HepG2 (cell line): ENCODE data around the gene CPM. TPM values are rescaled to one million over a fixed set of nuclear protein-coding genes. Genes with fewer than 3 reads are reported as not detected.

Experiments
- ATAC-seq: fragments of 200-7000 bp; cut with Tn5 transposase; 3 replicates; pipeline ENCODE4 v1.9.1; 2020; ENCODE audit warnings: mild to moderate bottlenecking, moderate library complexity
- BruUV-seq: library from RNA; stranded (reverse); fragments of 400-500 nt; replicated peaks from 2 replicates; lab custom pipeline; 2021; lab: Mats Ljungman, UMichigan
- CTCF ChIA-PET: fragments of 300-600 bp; formaldehyde crosslinking; extraction: SDS; loops from one replicate; lab custom pipeline; 2021; ENCODE audit warnings: low total read pairs, inconsistent platforms, low intra/inter-chr PET ratio; lab: Yijun Ruan, JAX
- POLR2A ChIA-PET: fragments of 350-600 bp; sonication (Branson Sonifier 250); formaldehyde crosslinking; loops from one replicate; lab custom pipeline; 2020; ENCODE audit warnings: antibody characterized with exemption, inconsistent platforms; lab: Yijun Ruan, JAX
- DNase-seq: peaks from one replicate; pipeline ENCODE4 v3.0.0-alpha.2; 2015; ENCODE audit warnings: low spot score
- FAIRE-seq: peaks from 3 replicates; lab custom pipeline; 2011; peaks lifted over from hg19 to GRCh38; lab: Jason Lieb, UNC
- H2AFZ ChIP-seq: one replicate; pipeline ENCODE4 v1.6.1; 2011; ENCODE audit warnings: low read length, inconsistent platforms
- H3K27ac ChIP-seq: fragments of 300-600 bp; 3 replicates; pipeline ENCODE4 v1.8.0; 2011; ENCODE audit warnings: mixed run types, mild to moderate bottlenecking, mixed read lengths, low read length, inconsistent platforms; ENCODE audit not compliant: insufficient read depth; ENCODE audit errors: extremely low read length
- H3K27me3 ChIP-seq, 2 experiments: fragments of 200-600 bp in 1 of 2; 2 replicates in 1 of 2; 3 replicates in 1 of 2; pipeline versions ENCODE4 v1.6.0 to v1.8.0; 2011; ENCODE audit warnings: low read length in 2 of 2, mild to moderate bottlenecking in 2 of 2, moderate library complexity in 2 of 2, inconsistent platforms in 1 of 2; ENCODE audit not compliant: insufficient read depth in 2 of 2, control insufficient read depth in 1 of 2
- H3K36me3 ChIP-seq, 2 experiments: fragments of 200-600 bp in 1 of 2; replicated peaks in 1 of 2; 2 replicates in 1 of 2; 3 replicates in 1 of 2; pipeline versions ENCODE4 v1.5.1 to v1.8.0; 2011; ENCODE audit warnings: low read length in 2 of 2, inconsistent platforms in 1 of 2; ENCODE audit not compliant: insufficient read depth in 2 of 2, control insufficient read depth in 1 of 2
- H3K4me1 ChIP-seq: 2 replicates; pipeline ENCODE4 v1.5.1; 2012; ENCODE audit warnings: low read length, inconsistent platforms; ENCODE audit not compliant: insufficient read depth
- H3K4me2 ChIP-seq: 2 replicates; pipeline ENCODE4 v1.6.0; 2011; ENCODE audit warnings: low read depth, low read length, inconsistent platforms
- H3K4me3 ChIP-seq, 3 experiments: fragments of 200-600 bp in 1 of 3; sonication (generic), shearing (Covaris generic) in 1 of 3; replicated peaks in 1 of 3; 2 replicates each; pipeline ENCODE4 v1.5.1; 2011 to 2016; ENCODE audit warnings: low read length in 3 of 3, inconsistent platforms in 2 of 3, low read depth in 2 of 3, mild to moderate bottlenecking in 2 of 3, control low read depth in 1 of 3, mixed read lengths in 1 of 3; ENCODE audit not compliant: insufficient read depth in 1 of 3
- H3K79me2 ChIP-seq: one replicate; pipeline ENCODE4 v1.6.1; 2011; ENCODE audit warnings: low read length, inconsistent platforms; ENCODE audit not compliant: insufficient read depth
- H3K9ac ChIP-seq: 2 replicates; pipeline ENCODE4 v1.6.0; 2011; ENCODE audit warnings: mild to moderate bottlenecking, low read depth, low read length, inconsistent platforms; ENCODE audit not compliant: insufficient read depth
- H3K9me3 ChIP-seq: 2 replicates; pipeline ENCODE4 v1.5.1; 2012; ENCODE audit warnings: mild to moderate bottlenecking, low read length
- H4K20me1 ChIP-seq: 2 replicates; pipeline ENCODE4 v1.6.0; 2011; ENCODE audit warnings: inconsistent platforms, mild to moderate bottlenecking, low read length, moderate library complexity; ENCODE audit not compliant: insufficient read depth
- ZNF124 ChIP-seq: sonication (generic); formaldehyde crosslinking; IDR thresholded peaks from 2 replicates; pipeline ENCODE4 v1.4.0; 2020; ENCODE audit warnings: missing genetic modification reagents
- WGBS: methylation state at CpG from one replicate; pipeline ENCODE4 v1.1.6; 2017; ENCODE audit warnings: low lambda C conversion rate; 5-methylcytosine and 5-hydroxymethylcytosine counted together
- in situ Hi-C: cut with HindIII; loops from 2 replicates; pipeline ENCODE4 v1.10.0; 2017; ENCODE audit warnings: low pct_unique_long_range_greater_than_20kb; ENCODE audit not compliant: extremely low pct_ligation_motif_present
- intact Hi-C: fragments of 100-400 bp; cut with micrococcal nuclease; formaldehyde crosslinking; loops from one replicate; pipeline ENCODE4 v1.10.0; 2022; ENCODE audit not compliant: unreplicated experiment
- polyA plus RNA-seq, 8 experiments: library from polyadenylated mRNA; depleted of rRNA in 3 of 8; stranded (reverse) in 7 of 8; unstranded in 1 of 8; fragments of >200 nt; fragmentation: Illumina TruSeq in 4 of 8; extraction: Trizol in 4 of 8; gene quantifications; 2 replicates each; pipeline versions ENCODE4 v1.2.1 to v1.2.3, GENCODE V29; 2011 to 2016; ENCODE audit warnings: low read depth in 4 of 8, missing spikeins in 1 of 8, mixed read lengths in 1 of 8; ENCODE audit not compliant: insufficient read depth in 1 of 8
- total RNA-seq, 5 experiments: library from RNA; depleted of rRNA; stranded (reverse); fragments of >200 nt; fragmentation: Illumina TruSeq; extraction: Trizol; gene quantifications; 2 replicates each; pipeline ENCODE4 v1.2.3, GENCODE V29; 2016; ENCODE audit warnings: low read depth in 1 of 5
- TF ChIP-seq, protein P1 (sequence below): sonication (generic); formaldehyde crosslinking; IDR thresholded peaks from 2 replicates; pipeline ENCODE4 v1.5.0; 2020; ENCODE audit warnings: mild to moderate bottlenecking, missing genetic modification reagents, borderline replicate concordance

The CPM gene
- total and polyA plus RNA-seq, 2 of the 13 experiments (the other 11 are each of a cell fraction or from before 2014, with no cell fraction given): not detected

DNA sequence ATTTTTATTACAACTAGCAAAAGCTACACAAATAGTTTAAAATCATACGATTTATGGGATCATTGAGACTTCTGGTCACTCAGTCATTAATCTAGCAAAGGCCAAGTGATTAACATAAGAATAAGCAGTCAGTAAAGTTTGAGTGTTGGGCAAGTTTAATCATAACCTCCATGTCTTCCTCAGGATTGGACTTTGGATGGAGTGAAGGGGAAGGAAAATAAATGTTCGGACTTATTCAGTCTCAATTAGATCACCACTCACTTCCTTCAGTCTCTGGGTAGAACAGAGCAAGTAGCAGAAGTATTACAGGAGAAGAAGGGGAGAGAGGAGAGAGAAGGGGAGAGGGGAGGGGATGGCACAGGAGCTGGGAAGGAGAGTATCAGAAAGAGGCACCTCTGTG lies 31.4 kb downstream of the CPM start:
- Histone ChIP-seq H3K9ac (no peak overlapping the region), H3K36me3 (no peaks in the 10 kb centered on the region), H4K20me1 (no peaks in the 10 kb centered on the region), H3K27ac (no peak overlapping the region), H3K4me2 (no peak overlapping the region), H3K9me3 (no peaks in the 10 kb centered on the region), H3K79me2 (no peaks in the 10 kb centered on the region), H3K4me3 (no peak overlapping the region), H3K27me3 (no peaks in the 10 kb centered on the region), H3K4me1 (peaks cover 40% of the 10 kb centered on the region), H2AFZ (no peak overlapping the region)
- in situ Hi-C loops (no loop called here), intact Hi-C loops (no loop called here)
- DNase-seq: no peak
- FAIRE-seq: no peak
- ATAC-seq: no peak
- TF ChIP-seq ZNF124 (CRISPR knock-in tag): no peak
- ChIA-PET CTCF (no interaction called here), POLR2A (no interaction called here)
- no TSS peak for BruUV-seq
- 33% methylated on average over 2 of the region's 2 CpGs for WGBS

DNA sequence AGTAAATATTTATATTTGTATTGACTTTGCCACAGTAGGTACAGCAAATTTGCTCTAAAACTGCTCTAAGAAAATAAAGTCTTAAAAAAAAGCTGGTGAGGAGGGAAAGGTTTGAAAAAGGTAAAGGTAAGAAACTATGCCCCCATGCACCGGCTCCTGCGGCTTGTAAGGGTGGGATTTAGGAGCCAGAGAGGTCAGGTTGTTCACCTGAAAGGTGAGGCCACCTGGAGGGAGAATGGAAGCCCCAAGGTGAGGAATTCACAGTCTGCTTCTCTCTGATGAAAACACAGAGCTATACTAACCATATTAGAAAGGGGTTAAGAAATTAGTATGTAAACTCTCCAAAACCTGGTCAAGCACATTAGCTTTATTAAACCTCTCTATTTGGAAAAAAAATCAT lies 31.8 kb downstream of the CPM start:
- H3K9ac ChIP-seq: no peak overlapping the region
- H3K79me2 ChIP-seq: no peaks in the 10 kb centered on the region
- no peak overlapping the region for H3K4me2 ChIP-seq
- no peak for FAIRE-seq
- no peaks in the 10 kb centered on the region for H3K36me3 ChIP-seq
- H3K27me3 ChIP-seq: no peaks in the 10 kb centered on the region
- 2% methylated on average over 2 of the region's 2 CpGs for WGBS
- peaks cover 44% of the 10 kb centered on the region for H3K4me1 ChIP-seq
- no peak overlapping the region for H3K27ac ChIP-seq
- TF ChIP-seq, protein P1, sequence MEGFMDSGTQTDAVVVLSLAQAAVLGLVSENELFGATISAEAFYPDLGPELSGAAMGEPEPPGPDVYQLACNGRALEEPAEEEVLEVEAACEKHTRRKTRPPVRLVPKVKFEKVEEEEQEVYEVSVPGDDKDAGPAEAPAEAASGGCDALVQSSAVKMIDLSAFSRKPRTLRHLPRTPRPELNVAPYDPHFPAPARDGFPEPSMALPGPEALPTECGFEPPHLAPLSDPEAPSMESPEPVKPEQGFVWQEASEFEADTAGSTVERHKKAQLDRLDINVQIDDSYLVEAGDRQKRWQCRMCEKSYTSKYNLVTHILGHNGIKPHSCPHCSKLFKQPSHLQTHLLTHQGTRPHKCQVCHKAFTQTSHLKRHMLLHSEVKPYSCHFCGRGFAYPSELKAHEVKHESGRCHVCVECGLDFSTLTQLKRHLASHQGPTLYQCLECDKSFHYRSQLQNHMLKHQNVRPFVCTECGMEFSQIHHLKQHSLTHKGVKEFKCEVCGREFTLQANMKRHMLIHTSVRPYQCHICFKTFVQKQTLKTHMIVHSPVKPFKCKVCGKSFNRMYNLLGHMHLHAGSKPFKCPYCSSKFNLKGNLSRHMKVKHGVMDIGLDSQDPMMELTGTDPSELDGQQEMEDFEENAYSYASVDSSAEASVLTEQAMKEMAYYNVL (CRISPR knock-in tag): no peak
- DNase-seq: no peak
- H4K20me1 ChIP-seq: no peaks in the 10 kb centered on the region
- H3K9me3 ChIP-seq: no peaks in the 10 kb centered on the region
- CTCF ChIA-PET: no interaction called here
- H3K4me3 ChIP-seq: no peak overlapping the region
- ATAC-seq: no peak
- BruUV-seq: no TSS peak
- no peak overlapping the region for H2AFZ ChIP-seq
- POLR2A ChIA-PET: no interaction called here
- in situ Hi-C loops: no loop called here
- intact Hi-C loops: no loop called here
